Kidney tubule cell (primary cell): ENCODE data around the gene RNF41.

Source experiments
- DNase-seq: peaks from one replicate; pipeline ENCODE4 v3.0.0-alpha.2; 2018; ENCODE audit warnings: low spot score

The RNF41 gene

GRCh38 chr12:56208006-56208405, 13.7 kb downstream of the RNF41 start:
- no peak for DNase-seq

GRCh38 chr12:56206452-56207166, 15.1 kb downstream of the RNF41 start:
- peak; percentile 50 for DNase-seq

GRCh38 chr12:56205445-56205844, 16.3 kb downstream of the RNF41 start:
- no peak for DNase-seq

GRCh38 chr12:56204275-56204674, 17.4 kb downstream of the RNF41 start:
- DNase-seq: no peak

- no peak for DNase-seq
Observed at GRCh38 chr12:56202838-56203237, 18.9 kb downstream of the RNF41 start.

- DNase-seq: no peak
Observed at GRCh38 chr12:56202366-56202765, 19.4 kb downstream of the RNF41 start.

- DNase-seq: no peak
Observed at GRCh38 chr12:56198836-56199235, 22.9 kb downstream of the RNF41 start.

GRCh38 chr12:56197921-56198635, 23.6 kb downstream of the RNF41 start:
- no peak for DNase-seq

GRCh38 chr12:56196818-56197550, 24.7 kb downstream of the RNF41 start:
- peak; percentile 37 for DNase-seq

GRCh38 chr12:56193025-56193578, 28.6 kb downstream of the RNF41 start:
- DNase-seq: peak; percentile 86

GRCh38 chr12:56192582-56192981, 29.1 kb downstream of the RNF41 start:
- DNase-seq: no peak

- no peak for DNase-seq
Observed at GRCh38 chr12:56190695-56191155, 31.0 kb downstream of the RNF41 start.

- DNase-seq: peak; percentile 94
Observed at GRCh38 chr12:56189918-56190694, 31.6 kb downstream of the RNF41 start.

- peak; percentile 90 for DNase-seq
Observed at GRCh38 chr12:56189099-56189917, 32.4 kb downstream of the RNF41 start, which contains the start of gene SMARCC2. Gene SMARCC2, minus strand, starts transcription at chr12:56189483. Its CDS starts 22 bp downstream, at chr12:56189461.

- DNase-seq: peak; percentile 10
Observed at GRCh38 chr12:56188778-56189098, 33.0 kb downstream of the RNF41 start.

- peak; percentile 15 for DNase-seq
Observed at GRCh38 chr12:56188131-56188777, 33.5 kb downstream of the RNF41 start.

GRCh38 chr12:56186957-56187356, 34.8 kb downstream of the RNF41 start:
- DNase-seq: no peak

- DNase-seq: no peak
Observed at GRCh38 chr12:56178347-56178746, 43.4 kb downstream of the RNF41 start.

- DNase-seq: no peak
Observed at GRCh38 chr12:56172839-56173238, 48.9 kb downstream of the RNF41 start.

GRCh38 chr12:56169229-56169759, 52.4 kb downstream of the RNF41 start:
- DNase-seq: no peak
